Caco-2 (cell line): Measurements from ENCODE around the gene DVL1. TPM values are rescaled to one million over a fixed set of nuclear protein-coding genes. Genes with fewer than 3 reads are reported as not detected.
A peak's percentile ranks its signal among the peaks of the same experiment; 100 is the strongest.

ENCODE experiments used
- BruUV-seq: library from RNA; stranded (reverse); fragments of 400-500 nt; replicated peaks from 2 replicates; lab custom pipeline; 2021; lab: Mats Ljungman, UMichigan
- CTCF ChIA-PET: fragments of 300-600 bp; sonication (Branson Sonifier 250); formaldehyde crosslinking; loops from one replicate; lab custom pipeline; 2022; ENCODE audit warnings: antibody characterized with exemption; lab: Charles Lee
- POLR2A ChIA-PET: fragments of 300-600 bp; sonication (Branson Sonifier 250); formaldehyde crosslinking; loops from one replicate; lab custom pipeline; 2022; ENCODE audit warnings: antibody characterized with exemption; lab: Charles Lee
- DNase-seq, 2 experiments: peaks; one replicate each; pipeline versions ENCODE4 v3.0.0 to v3.0.0-alpha.2; 2020 to 2022
- H3K27me3 ChIP-seq: replicated peaks from 2 replicates; pipeline ENCODE4 v1.6.0; 2011; ENCODE audit warnings: low read length; ENCODE audit not compliant: control insufficient read depth, insufficient read depth
- H3K36me3 ChIP-seq: 2 replicates; pipeline ENCODE4 v1.5.1; 2011; ENCODE audit warnings: low read length; ENCODE audit not compliant: control insufficient read depth, insufficient read depth
- H3K4me1 ChIP-seq: fragments of 250-450 bp; sonication (Bioruptor Pico); 2 replicates; pipeline ENCODE4 v1.5.1; 2020; ENCODE audit warnings: mild to moderate bottlenecking
- H3K4me3 ChIP-seq: 2 replicates; pipeline ENCODE4 v1.5.1; 2011; ENCODE audit warnings: low read depth, mild to moderate bottlenecking, control low read depth, low read length
- H3K9me3 ChIP-seq: fragments of 250-450 bp; sonication (Bioruptor Pico); 2 replicates; pipeline ENCODE4 v1.5.1; 2020; ENCODE audit warnings: mild to moderate bottlenecking, moderate library complexity
- H3K27ac Mint-ChIP-seq: one replicate; pipeline ENCODE4 v1.8.0; 2022; ENCODE audit warnings: mixed read lengths; ENCODE audit not compliant: unreplicated experiment
- H3K27me3 Mint-ChIP-seq: one replicate; pipeline ENCODE4 v1.8.0; 2022; ENCODE audit warnings: mixed read lengths; ENCODE audit not compliant: insufficient read depth, unreplicated experiment
- H3K36me3 Mint-ChIP-seq: one replicate; pipeline ENCODE4 v1.8.0; 2022; ENCODE audit warnings: mild to moderate bottlenecking, mixed read lengths; ENCODE audit not compliant: insufficient read depth, unreplicated experiment
- H3K4me1 Mint-ChIP-seq: one replicate; pipeline ENCODE4 v1.8.0; 2022; ENCODE audit warnings: low read depth, mixed read lengths; ENCODE audit not compliant: unreplicated experiment
- H3K4me3 Mint-ChIP-seq: one replicate; pipeline ENCODE4 v1.8.0; 2022; ENCODE audit warnings: mild to moderate bottlenecking, moderate library complexity, mixed read lengths; ENCODE audit not compliant: unreplicated experiment
- H3K9me3 Mint-ChIP-seq: one replicate; pipeline ENCODE4 v1.8.0; 2022; ENCODE audit warnings: mixed read lengths; ENCODE audit not compliant: unreplicated experiment
- intact Hi-C: fragments of 100-400 bp; cut with micrococcal nuclease; formaldehyde crosslinking; loops from one replicate; pipeline ENCODE4 v1.10.0; 2022; ENCODE audit not compliant: unreplicated experiment
- total RNA-seq: library from RNA; stranded (reverse); gene quantifications from 2 replicates; pipeline ENCODE4 v1.2.3, GENCODE V29; 2022
- TF ChIP-seq, protein P1 (sequence below), 2 experiments: fragments of 200-600 bp in 1 of 2; IDR thresholded peaks; 1 replicate in 1 of 2; 2 replicates in 1 of 2; pipeline versions ENCODE4 v1.5.1 to v1.8.0; 2011 to 2022; ENCODE audit warnings: antibody characterized with exemption in 1 of 2, control low read depth in 1 of 2, inconsistent platforms in 1 of 2, low read depth in 1 of 2, low read length in 1 of 2, mild to moderate bottlenecking in 1 of 2, moderate library complexity in 1 of 2; ENCODE audit not compliant: insufficient read depth in 1 of 2, severe bottlenecking in 1 of 2, unreplicated experiment in 1 of 2

Gene DVL1
- total RNA-seq, 1 experiment from 2014 or later, result 40.6 TPM

DNA sequence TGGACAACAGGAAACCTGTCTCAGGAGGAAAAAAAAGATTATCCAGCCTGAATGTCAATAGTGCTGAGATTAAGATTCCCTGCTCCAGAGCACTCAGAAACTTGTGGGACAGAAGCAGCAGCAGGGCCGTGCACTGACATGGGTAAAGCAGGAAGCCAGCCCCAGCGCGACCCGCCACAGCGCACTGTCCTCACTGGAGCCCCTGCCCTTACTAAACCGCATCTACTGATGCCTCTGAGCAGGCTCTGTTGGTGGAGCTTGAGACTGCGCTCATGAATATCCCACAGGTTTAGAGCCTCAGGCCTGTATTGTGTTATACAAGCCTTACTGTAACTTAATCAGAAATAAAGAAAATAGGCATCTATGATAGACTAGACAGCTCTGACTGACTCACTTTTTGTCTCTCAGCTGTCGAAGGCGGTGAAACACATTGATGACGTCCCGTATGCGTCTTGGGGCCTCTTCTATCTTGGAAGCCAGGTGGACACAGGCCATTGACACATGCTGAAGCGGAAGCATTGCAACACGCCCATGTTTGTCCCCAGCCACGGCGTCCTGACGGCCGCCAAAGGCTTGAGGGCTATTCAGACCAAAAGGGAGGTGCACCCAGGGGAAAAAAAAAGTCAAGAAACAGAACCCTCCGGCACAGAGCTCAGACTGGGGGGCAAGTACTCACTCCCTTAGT lies 48.8 kb upstream of the DVL1 start:
- intact Hi-C loops, result loop anchor here (2.0 to 5.0 kb wide), 2 partner anchors 34 to 43 kb away; no protein-coding TSS in a partner anchor

DNA sequence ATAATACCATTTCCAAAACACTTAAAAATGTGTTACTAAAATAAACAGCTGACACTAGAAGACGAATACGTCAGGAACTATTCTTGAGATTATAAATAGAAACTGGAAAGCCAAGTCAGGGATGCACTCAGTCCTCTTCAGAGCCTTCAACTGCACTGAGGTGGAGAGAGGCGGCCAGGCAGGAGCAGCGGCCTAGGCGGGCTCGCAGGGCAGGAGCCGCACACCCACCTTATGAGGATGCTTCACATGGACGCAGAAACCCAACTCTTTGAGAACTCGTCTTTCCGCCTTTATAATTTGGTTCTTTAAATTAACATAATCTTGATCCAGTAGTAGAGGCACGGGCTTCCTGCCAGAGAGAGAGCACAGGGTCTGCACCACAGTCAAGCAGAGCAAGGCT lies 45.9 kb upstream of the DVL1 start:
- Mint-ChIP-seq H3K36me3 (peaks cover 85% of the 10 kb centered on the region), H3K9me3 (no peaks in the 10 kb centered on the region), H3K4me1 (peaks cover under 1% of the 10 kb centered on the region), H3K27me3 (no peaks in the 10 kb centered on the region), H3K27ac (no peak overlapping the region), H3K4me3 (no peak overlapping the region)
- H3K4me3 ChIP-seq, result no peak overlapping the region
- no TSS peak for BruUV-seq
- no peaks in the 10 kb centered on the region for H3K9me3 ChIP-seq
- intact Hi-C loops, result loop anchor here (5.0 kb wide), 1 partner anchor 37 kb away; no protein-coding TSS in a partner anchor
- no peaks in the 10 kb centered on the region for H3K27me3 ChIP-seq
- ChIA-PET POLR2A (no interaction called here), CTCF (no interaction called here)
- peaks cover 12% of the 10 kb centered on the region; the same call in 1 of the 2 replicates for H3K4me1 ChIP-seq
- TF ChIP-seq, protein P1, sequence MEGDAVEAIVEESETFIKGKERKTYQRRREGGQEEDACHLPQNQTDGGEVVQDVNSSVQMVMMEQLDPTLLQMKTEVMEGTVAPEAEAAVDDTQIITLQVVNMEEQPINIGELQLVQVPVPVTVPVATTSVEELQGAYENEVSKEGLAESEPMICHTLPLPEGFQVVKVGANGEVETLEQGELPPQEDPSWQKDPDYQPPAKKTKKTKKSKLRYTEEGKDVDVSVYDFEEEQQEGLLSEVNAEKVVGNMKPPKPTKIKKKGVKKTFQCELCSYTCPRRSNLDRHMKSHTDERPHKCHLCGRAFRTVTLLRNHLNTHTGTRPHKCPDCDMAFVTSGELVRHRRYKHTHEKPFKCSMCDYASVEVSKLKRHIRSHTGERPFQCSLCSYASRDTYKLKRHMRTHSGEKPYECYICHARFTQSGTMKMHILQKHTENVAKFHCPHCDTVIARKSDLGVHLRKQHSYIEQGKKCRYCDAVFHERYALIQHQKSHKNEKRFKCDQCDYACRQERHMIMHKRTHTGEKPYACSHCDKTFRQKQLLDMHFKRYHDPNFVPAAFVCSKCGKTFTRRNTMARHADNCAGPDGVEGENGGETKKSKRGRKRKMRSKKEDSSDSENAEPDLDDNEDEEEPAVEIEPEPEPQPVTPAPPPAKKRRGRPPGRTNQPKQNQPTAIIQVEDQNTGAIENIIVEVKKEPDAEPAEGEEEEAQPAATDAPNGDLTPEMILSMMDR (IDR thresholded peaks at IDR 0.05; ENCODE audit: insufficient read depth in 1 of 2, low read depth in 1 of 2, low read length in 1 of 2, severe bottlenecking in 1 of 2, unreplicated experiment in 1 of 2), result no peak
- DNase-seq, result no peak
- no peaks in the 10 kb centered on the region; the same call in none of the 2 replicates for H3K36me3 ChIP-seq

More for the DNA sequence above, 48.8 kb upstream of the DVL1 start:
- H3K36me3 ChIP-seq, result peaks cover 2% of the 10 kb centered on the region; the same call in 1 of the 2 replicates
- TF ChIP-seq, protein P1 (IDR thresholded peaks at IDR 0.05; ENCODE audit: insufficient read depth in 1 of 2, low read depth in 1 of 2, low read length in 1 of 2, severe bottlenecking in 1 of 2, unreplicated experiment in 1 of 2), result no peak
- peaks cover 22% of the 10 kb centered on the region for H3K4me1 ChIP-seq
- Mint-ChIP-seq H3K4me3 (peak overlapping the region; percentile 86), H3K27ac (peak overlapping the region; percentile 76), H3K27me3 (no peaks in the 10 kb centered on the region), H3K36me3 (peaks cover 85% of the 10 kb centered on the region), H3K9me3 (no peaks in the 10 kb centered on the region), H3K4me1 (peaks cover 12% of the 10 kb centered on the region)
- no peaks in the 10 kb centered on the region for H3K27me3 ChIP-seq
- ChIA-PET CTCF (interaction anchor here (0.6 kb wide), 1 partner anchor 86 kb away, joined by 3 read pairs; no protein-coding TSS in a partner anchor), POLR2A (interaction anchor here (1.7 kb wide), 1 partner anchor 10 kb away, joined by 14 read pairs; no protein-coding TSS in a partner anchor)
- H3K9me3 ChIP-seq, result no peaks in the 10 kb centered on the region
- TSS peak; percentile 52 for BruUV-seq
- no peak for DNase-seq
- H3K4me3 ChIP-seq, result peak overlapping the region; percentile 94

DNA sequence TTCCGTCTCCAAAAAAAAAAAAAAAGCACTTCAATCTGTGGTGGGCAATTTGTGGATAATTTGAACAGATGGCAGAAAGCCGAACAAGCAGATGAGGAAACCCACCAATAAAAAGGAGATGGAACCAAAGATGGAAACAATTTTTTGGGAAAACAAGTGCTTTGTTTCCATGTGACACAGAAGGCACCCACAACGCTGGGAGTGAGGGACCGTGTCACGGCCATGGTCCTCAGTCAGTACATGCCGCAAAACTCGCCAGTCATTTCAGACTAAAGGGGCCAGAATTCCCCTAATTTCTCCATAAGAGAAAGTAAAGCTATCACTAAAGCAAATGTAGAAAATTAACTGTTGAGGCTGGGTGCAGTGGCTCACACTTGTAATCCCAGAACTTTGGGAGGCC lies 44.9 kb upstream of the DVL1 start:
- H3K9me3 ChIP-seq, result no peaks in the 10 kb centered on the region
- intact Hi-C loops, result no loop called here
- no peaks in the 10 kb centered on the region for H3K27me3 ChIP-seq
- H3K4me3 Mint-ChIP-seq, result no peak overlapping the region
- no peaks in the 10 kb centered on the region for H3K9me3 Mint-ChIP-seq
- ChIA-PET CTCF (no interaction called here), POLR2A (no interaction called here)
- no peaks in the 10 kb centered on the region for H3K27me3 Mint-ChIP-seq
- DNase-seq, result no peak
- no peaks in the 10 kb centered on the region; the same call in 1 of the 2 replicates for H3K36me3 ChIP-seq
- H3K27ac Mint-ChIP-seq, result no peak overlapping the region
- BruUV-seq, result no TSS peak
- H3K4me1 ChIP-seq, result peaks cover 12% of the 10 kb centered on the region; the same call in 1 of the 2 replicates
- no peaks in the 10 kb centered on the region for H3K4me1 Mint-ChIP-seq
- peaks cover 85% of the 10 kb centered on the region for H3K36me3 Mint-ChIP-seq
- no peak overlapping the region for H3K4me3 ChIP-seq
- TF ChIP-seq, protein P1 (IDR thresholded peaks at IDR 0.05; ENCODE audit: insufficient read depth in 1 of 2, low read depth in 1 of 2, low read length in 1 of 2, severe bottlenecking in 1 of 2, unreplicated experiment in 1 of 2), result no peak
